Mammary epithelial cell (primary cell): ENCODE results near the gene IL34.

ENCODE experiments used
- CTCF ChIP-seq, 2 donors: IDR thresholded peaks in 1 of 2; conservative IDR thresholded peaks in 1 of 2; 2 replicates each; pipeline ENCODE4 v1.5.1; 2011 to 2012; ENCODE audit warnings: inconsistent platforms in 2 of 2, low read length in 2 of 2, mild to moderate bottlenecking in 2 of 2, control low read depth in 1 of 2, low read depth in 1 of 2; ENCODE audit not compliant: insufficient read depth in 1 of 2; ENCODE audit errors: extremely low read depth in 1 of 2
- EZH2 ChIP-seq: IDR thresholded peaks from 2 replicates; pipeline ENCODE4 v1.6.1; 2012; ENCODE audit warnings: low read length, inconsistent platforms, borderline replicate concordance

GRCh38 chr16:70699696-70700095, 53.3 kb downstream of the IL34 start:
- TF ChIP-seq EZH2 (no peak), CTCF (conservative IDR thresholded peaks at IDR 0.05 in 1 of 2, IDR thresholded peaks at IDR 0.05 in 1 of 2; ENCODE audit: extremely low read depth in 1 of 2, insufficient read depth in 1 of 2, low read depth in 1 of 2, low read length in 2 of 2) (no peak)
